22Rv1 (cell line): Measurements from ENCODE around the gene ZNF652.

Experiments
- H3K27ac ChIP-seq: fragments of 450-650 bp; 2 replicates; pipeline ENCODE4 v1.5.1; 2017
- ZFX ChIP-seq: fragments of 450-650 bp; IDR thresholded peaks from 2 replicates; pipeline ENCODE4 v1.6.1; 2017; ENCODE audit warnings: antibody characterized with exemption, borderline replicate concordance
- TF ChIP-seq, protein P1 (sequence below): fragments of 450-650 bp; IDR thresholded peaks from 2 replicates; pipeline ENCODE4 v1.5.1; 2017; ENCODE audit warnings: mild to moderate bottlenecking

ZNF652 gene

DNA sequence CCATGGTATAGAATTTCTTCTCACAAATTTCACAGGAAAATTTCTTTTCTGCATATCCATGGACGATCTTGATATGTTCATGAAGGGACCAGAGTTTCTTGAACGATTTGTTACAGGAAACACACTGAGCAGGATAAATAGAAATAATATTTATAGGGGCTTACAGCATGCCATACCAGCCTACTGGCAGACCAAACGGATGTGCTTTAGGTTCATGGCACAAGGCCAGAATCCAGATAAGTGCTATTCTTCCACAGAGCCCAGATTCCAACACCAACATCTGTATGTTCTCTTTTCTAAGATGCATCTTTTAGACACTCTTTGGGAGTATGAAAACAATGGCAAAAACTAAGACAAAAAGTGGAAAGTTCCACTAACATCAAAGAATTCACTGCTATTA lies 49.3 kb downstream of the ZNF652 start:
- TF ChIP-seq, protein P1, sequence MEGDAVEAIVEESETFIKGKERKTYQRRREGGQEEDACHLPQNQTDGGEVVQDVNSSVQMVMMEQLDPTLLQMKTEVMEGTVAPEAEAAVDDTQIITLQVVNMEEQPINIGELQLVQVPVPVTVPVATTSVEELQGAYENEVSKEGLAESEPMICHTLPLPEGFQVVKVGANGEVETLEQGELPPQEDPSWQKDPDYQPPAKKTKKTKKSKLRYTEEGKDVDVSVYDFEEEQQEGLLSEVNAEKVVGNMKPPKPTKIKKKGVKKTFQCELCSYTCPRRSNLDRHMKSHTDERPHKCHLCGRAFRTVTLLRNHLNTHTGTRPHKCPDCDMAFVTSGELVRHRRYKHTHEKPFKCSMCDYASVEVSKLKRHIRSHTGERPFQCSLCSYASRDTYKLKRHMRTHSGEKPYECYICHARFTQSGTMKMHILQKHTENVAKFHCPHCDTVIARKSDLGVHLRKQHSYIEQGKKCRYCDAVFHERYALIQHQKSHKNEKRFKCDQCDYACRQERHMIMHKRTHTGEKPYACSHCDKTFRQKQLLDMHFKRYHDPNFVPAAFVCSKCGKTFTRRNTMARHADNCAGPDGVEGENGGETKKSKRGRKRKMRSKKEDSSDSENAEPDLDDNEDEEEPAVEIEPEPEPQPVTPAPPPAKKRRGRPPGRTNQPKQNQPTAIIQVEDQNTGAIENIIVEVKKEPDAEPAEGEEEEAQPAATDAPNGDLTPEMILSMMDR: no peak
- no peak for TF ChIP-seq ZFX
- no peak overlapping the region for H3K27ac ChIP-seq

DNA sequence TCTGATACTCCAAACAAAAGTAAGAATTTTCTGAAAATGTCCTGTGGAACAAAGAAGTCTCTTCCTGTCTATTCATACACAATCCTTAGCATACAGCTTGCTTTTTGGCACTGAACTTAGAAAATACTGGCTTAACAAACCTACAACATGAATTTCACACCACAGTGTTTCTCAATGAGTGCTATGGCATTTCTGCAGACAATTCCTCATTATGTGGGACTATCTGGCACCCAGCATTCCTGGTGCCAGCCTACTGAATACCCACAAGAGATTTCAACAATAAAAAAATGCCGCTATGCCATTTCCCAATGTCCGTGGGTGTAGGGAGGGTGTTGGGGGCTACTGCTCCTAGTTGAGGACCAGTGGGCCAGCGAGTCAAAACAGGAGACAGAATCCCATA lies 62.1 kb downstream of the ZNF652 start:
- H3K27ac ChIP-seq: no peak overlapping the region
- TF ChIP-seq ZFX: no peak
- TF ChIP-seq, protein P1: no peak

DNA sequence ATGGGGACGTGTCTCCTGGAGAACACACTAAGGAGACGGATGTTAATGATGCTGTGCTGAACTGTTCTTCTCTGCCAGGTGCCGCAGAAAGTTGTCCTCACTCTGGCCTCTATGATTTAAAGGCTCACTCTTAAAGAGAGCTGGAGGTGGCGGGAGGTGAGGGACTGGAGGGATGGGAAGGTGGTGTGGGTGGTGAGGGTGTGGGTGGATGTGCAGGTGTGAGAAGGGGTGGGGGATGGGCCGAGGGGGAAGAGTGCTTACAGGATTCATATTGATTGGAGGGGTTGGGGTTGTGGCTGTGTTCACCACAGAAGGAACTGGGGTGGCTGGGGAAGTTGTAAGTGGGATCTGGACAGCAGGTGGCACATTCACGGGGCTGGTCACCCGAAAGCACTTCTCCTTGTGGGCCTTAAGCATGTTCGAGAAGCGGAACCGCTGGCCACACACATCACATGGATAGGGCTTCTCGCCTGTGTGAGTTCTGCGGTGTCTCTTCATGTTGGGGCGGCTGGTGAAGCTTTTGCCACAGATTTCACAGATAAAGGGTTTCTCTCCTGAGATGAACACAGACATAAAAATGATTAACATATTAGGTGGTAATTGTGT lies 63.6 kb downstream of the ZNF652 start:
- TF ChIP-seq, protein P1: no peak
- no peak for TF ChIP-seq ZFX
- no peak overlapping the region for H3K27ac ChIP-seq

GRCh38 chr17:49297141-49297540 lies 64.9 kb downstream of the ZNF652 start:
- H3K27ac ChIP-seq: no peak overlapping the region
- TF ChIP-seq, protein P1: no peak
- TF ChIP-seq ZFX: no peak

DNA sequence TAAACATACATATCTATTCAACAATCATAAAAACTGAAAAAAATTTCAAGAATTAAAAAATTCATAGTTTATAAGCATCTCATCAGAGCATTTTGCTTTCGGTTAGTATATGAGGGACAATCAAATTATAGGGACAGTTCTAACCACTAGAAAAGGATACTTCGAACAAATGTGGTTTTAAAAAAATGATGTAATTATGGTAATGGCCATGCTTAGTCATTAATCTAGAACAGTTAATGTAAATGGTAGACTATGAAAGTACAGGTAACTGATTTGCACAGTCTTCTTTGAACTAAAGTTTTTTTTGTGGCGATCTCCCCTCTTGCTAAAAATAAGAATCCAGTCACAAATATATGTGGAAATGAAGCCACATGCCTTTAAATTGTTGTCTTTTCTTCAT lies 67.9 kb downstream of the ZNF652 start:
- H3K27ac ChIP-seq: no peak overlapping the region
- TF ChIP-seq ZFX: no peak
- TF ChIP-seq, protein P1: no peak

GRCh38 chr17:49292901-49293300 lies 69.1 kb downstream of the ZNF652 start:
- no peak for TF ChIP-seq ZFX
- TF ChIP-seq, protein P1: no peak
- H3K27ac ChIP-seq: no peak overlapping the region

DNA sequence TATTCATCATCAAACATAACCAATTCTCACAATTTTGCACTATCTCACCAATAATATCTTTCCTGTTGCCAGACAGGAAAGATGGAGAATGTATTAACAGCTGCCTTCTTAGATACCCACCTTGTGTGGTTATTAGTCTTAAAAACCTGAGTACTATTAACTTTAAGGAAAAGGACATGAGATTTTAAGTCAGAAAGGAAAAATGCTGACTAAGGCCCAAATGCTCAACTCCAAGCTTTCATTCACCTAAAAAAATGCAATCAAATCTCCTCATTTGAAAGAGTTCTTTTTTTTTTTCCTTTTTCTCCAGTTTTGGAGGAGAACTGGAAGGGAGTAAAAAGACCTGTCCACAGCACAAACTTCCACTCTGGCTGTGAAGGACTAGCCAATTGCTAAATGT lies 70.1 kb downstream of the ZNF652 start:
- no peak overlapping the region for H3K27ac ChIP-seq
- no peak for TF ChIP-seq ZFX
- TF ChIP-seq, protein P1: no peak
